Right atrium auricular region (tissue), 2 donors: Measurements from ENCODE around the gene TRIO. TPM values are rescaled to one million over a fixed set of nuclear protein-coding genes. Genes with fewer than 3 reads are reported as not detected.

Experiments
- DNase-seq: peaks from one replicate; pipeline ENCODE4 v3.0.0-alpha.2; 2019; ENCODE audit warnings: low spot score
- H3K27ac ChIP-seq, 2 donors: fragments of 200-600 bp; sonication (generic); 1 replicate in 1 of 2; 2 replicates in 1 of 2; pipeline ENCODE4 v1.5.1; 2016 to 2019
- H3K27me3 ChIP-seq, 2 donors: fragments of 200-600 bp; sonication (generic); one replicate each; pipeline versions ENCODE4 v1.5.1 to v1.6.0; 2017 to 2019
- H3K36me3 ChIP-seq: fragments of 200-600 bp; sonication (generic); one replicate; pipeline ENCODE4 v1.5.1; 2016
- H3K4me1 ChIP-seq, 2 donors: fragments of 200-600 bp; sonication (generic); one replicate each; pipeline versions ENCODE4 v1.5.1 to v1.6.0; 2017 to 2019
- H3K4me3 ChIP-seq, 2 donors: fragments of 200-600 bp; sonication (generic); 1 replicate in 1 of 2; 2 replicates in 1 of 2; pipeline ENCODE4 v1.5.1; 2017 to 2019; ENCODE audit warnings: mild to moderate bottlenecking in 1 of 2, moderate library complexity in 1 of 2
- H3K9me3 ChIP-seq, 2 donors: fragments of 200-600 bp; sonication (generic); one replicate each; pipeline ENCODE4 v1.5.1; 2019
- CTCF ChIP-seq, 2 donors: fragments of 200-600 bp; sonication (generic); IDR thresholded peaks; one replicate each; pipeline ENCODE4 v1.5.1; 2019; ENCODE audit warnings: antibody characterized with exemption in 2 of 2
- total RNA-seq, 2 donors: library from RNA; depleted of rRNA; stranded (reverse); fragments of >200 nt; gene quantifications; one replicate each; pipeline ENCODE4 v1.1.0, GENCODE V29; 2016

Gene TRIO
- total RNA-seq, 2 donors from 2014 or later: 51.6 to 67.0 TPM

DNA sequence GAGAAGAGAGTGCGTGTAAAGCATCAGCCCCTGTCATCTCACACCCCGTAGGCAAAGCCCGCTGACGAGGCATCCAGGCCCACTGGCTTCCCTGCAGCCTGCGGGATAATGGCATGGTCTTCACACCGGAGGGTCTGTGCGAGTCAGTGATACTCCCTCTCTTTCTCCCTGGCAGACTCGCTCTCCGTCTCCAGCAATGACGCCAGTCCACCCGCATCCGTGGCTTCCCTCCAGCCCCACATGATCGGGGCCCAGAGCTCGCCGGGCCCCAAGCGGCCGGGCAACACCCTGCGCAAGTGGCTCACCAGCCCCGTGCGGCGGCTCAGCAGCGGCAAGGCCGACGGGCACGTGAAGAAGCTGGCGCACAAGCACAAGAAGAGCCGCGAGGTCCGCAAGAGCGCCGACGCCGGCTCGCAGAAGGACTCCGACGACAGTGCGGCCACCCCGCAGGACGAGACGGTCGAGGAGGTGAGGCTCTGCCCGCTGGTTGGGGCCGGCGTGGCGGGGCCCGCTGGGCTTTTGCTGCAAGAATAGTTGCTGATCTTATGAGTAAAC lies 317.8 kb downstream of the TRIO start:
- H3K27ac ChIP-seq: no peak overlapping the region
- no peaks in the 10 kb centered on the region for H3K9me3 ChIP-seq
- H3K27me3 ChIP-seq: no peaks in the 10 kb centered on the region
- no peak overlapping the region for H3K4me3 ChIP-seq
- no peak for DNase-seq
- peaks cover 0 to 4% of the 10 kb centered on the region in 2 donors for H3K4me1 ChIP-seq
- TF ChIP-seq CTCF (IDR thresholded peaks at IDR 0.05): no peak
- H3K36me3 ChIP-seq: peaks cover 39% of the 10 kb centered on the region

- no peak overlapping the region for H3K27ac ChIP-seq
Measured at GRCh38 chr5:14462681-14463080, 319.5 kb downstream of the TRIO start.

GRCh38 chr5:14463629-14464028 lies 320.5 kb downstream of the TRIO start:
- DNase-seq: no peak
- Histone ChIP-seq H3K27ac (peak overlapping the region in 1 of 2 donors; percentile 26), H3K27me3 (no peaks in the 10 kb centered on the region), H3K36me3 (peaks cover 67% of the 10 kb centered on the region), H3K9me3 (no peaks in the 10 kb centered on the region), H3K4me1 (no peaks in the 10 kb centered on the region), H3K4me3 (no peak overlapping the region)
- TF ChIP-seq CTCF (IDR thresholded peaks at IDR 0.05): no peak

More at GRCh38 chr5:14462681-14463080, 319.5 kb downstream of the TRIO start:
- Histone ChIP-seq H3K9me3 (no peaks in the 10 kb centered on the region), H3K4me1 (peaks cover 0 to 4% of the 10 kb centered on the region in 2 donors), H3K4me3 (no peak overlapping the region), H3K27me3 (no peaks in the 10 kb centered on the region), H3K36me3 (peaks cover 57% of the 10 kb centered on the region)
- DNase-seq: no peak
- TF ChIP-seq CTCF (IDR thresholded peaks at IDR 0.05): no peak

GRCh38 chr5:14464096-14464495 lies 321.0 kb downstream of the TRIO start:
- no peak for DNase-seq
- Histone ChIP-seq H3K27ac (peak overlapping the region in 1 of 2 donors; percentile 26), H3K36me3 (peaks cover 70% of the 10 kb centered on the region), H3K4me3 (no peak overlapping the region), H3K4me1 (no peaks in the 10 kb centered on the region), H3K9me3 (no peaks in the 10 kb centered on the region), H3K27me3 (no peaks in the 10 kb centered on the region)
- TF ChIP-seq CTCF (IDR thresholded peaks at IDR 0.05): no peak

DNA sequence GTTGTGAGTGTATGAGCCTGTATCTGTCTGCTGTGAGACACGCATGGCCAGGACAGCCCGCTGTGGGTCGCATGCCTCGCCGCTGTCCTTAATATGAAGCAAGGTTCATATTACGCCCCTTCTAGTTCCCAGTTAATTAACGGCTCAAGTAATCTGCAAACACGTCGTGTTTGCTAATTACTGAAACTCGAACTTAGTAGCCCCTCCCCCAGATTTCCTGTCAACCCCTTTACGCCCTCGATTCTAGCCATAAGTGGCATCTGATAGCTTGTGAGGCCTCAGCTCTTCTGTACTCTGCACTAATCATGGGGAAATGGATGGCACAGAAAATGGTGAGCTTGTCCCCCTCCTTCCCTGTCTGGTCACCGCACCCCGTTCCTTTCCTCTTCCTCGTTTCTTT lies 321.5 kb downstream of the TRIO start:
- Histone ChIP-seq H3K4me1 (no peaks in the 10 kb centered on the region), H3K4me3 (no peak overlapping the region), H3K9me3 (no peaks in the 10 kb centered on the region), H3K36me3 (peaks cover 70% of the 10 kb centered on the region), H3K27me3 (no peaks in the 10 kb centered on the region), H3K27ac (no peak overlapping the region)
- no peak for TF ChIP-seq CTCF (IDR thresholded peaks at IDR 0.05)
- DNase-seq: no peak

DNA sequence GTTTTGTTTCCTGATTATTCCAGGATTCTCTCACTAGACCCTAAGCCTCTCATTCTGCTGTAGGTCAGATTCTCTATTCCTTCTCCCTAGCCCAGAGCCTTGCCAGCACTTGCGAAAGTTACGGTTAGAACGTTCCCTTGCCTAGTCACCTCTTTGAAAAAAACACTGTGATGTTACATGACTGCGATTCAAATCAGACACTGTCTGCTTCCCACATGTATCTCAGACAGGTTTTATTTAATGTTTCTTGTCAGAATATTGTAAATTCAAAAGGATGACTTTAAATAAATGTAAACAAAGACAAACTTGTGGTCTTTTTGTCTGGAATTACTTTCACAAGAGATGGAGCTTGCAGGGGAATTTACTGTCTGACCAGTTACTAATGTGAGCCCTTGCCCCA lies 322.0 kb downstream of the TRIO start:
- no peak overlapping the region for H3K4me3 ChIP-seq
- no peaks in the 10 kb centered on the region for H3K4me1 ChIP-seq
- H3K9me3 ChIP-seq: no peaks in the 10 kb centered on the region
- peaks cover 69% of the 10 kb centered on the region for H3K36me3 ChIP-seq
- H3K27me3 ChIP-seq: no peaks in the 10 kb centered on the region
- no peak for TF ChIP-seq CTCF (IDR thresholded peaks at IDR 0.05)
- no peak for DNase-seq
- H3K27ac ChIP-seq: no peak overlapping the region
